Activated T-cell treated with anti-CD3 and anti-CD28 coated beads, Interleukin-2, amount 50 U/mL, for 24 hours (primary cell): ENCODE measurements around the gene TAX1BP1.
A peak's percentile ranks its signal among the peaks of the same experiment; 100 is the strongest.

Experiments
- DNase-seq: peaks from one replicate; pipeline ENCODE4 v3.0.0-alpha.2; 2020
- H3K27ac Mint-ChIP-seq: 2 replicates; pipeline ENCODE4 v1.8.0; 2020; ENCODE audit warnings: mild to moderate bottlenecking, mixed read lengths
- H3K27me3 Mint-ChIP-seq: 2 replicates; pipeline ENCODE4 v1.8.0; 2020; ENCODE audit warnings: mixed read lengths
- H3K36me3 Mint-ChIP-seq: 2 replicates; pipeline ENCODE4 v1.8.0; 2020; ENCODE audit warnings: low read depth, mixed read lengths
- H3K4me1 Mint-ChIP-seq: 2 replicates; pipeline ENCODE4 v1.8.0; 2020; ENCODE audit warnings: low read depth, mixed read lengths
- H3K4me3 Mint-ChIP-seq: 2 replicates; pipeline ENCODE4 v1.8.0; 2020; ENCODE audit warnings: mild to moderate bottlenecking, moderate library complexity, mixed read lengths
- H3K9me3 Mint-ChIP-seq: 2 replicates; pipeline ENCODE4 v1.8.0; 2020; ENCODE audit warnings: mixed read lengths

The TAX1BP1 gene

GRCh38 chr7:27739909-27740448 lies at the start of gene TAX1BP1:
TSS of gene TAX1BP1 (plus strand) at chr7:27740162. CDS start at chr7:27748525, 8,363 bp downstream.
- Mint-ChIP-seq H3K36me3 (peaks cover 30% of the 10 kb centered on the region), H3K4me3 (peak within 1 kb of the TSS; percentile 93), H3K27me3 (no peaks in the 10 kb centered on the region), H3K4me1 (peaks cover 39% of the 10 kb centered on the region), H3K27ac (peak within 1 kb of the TSS; percentile 99), H3K9me3 (no peaks in the 10 kb centered on the region)
- DNase-seq: peak; percentile 96

DNA sequence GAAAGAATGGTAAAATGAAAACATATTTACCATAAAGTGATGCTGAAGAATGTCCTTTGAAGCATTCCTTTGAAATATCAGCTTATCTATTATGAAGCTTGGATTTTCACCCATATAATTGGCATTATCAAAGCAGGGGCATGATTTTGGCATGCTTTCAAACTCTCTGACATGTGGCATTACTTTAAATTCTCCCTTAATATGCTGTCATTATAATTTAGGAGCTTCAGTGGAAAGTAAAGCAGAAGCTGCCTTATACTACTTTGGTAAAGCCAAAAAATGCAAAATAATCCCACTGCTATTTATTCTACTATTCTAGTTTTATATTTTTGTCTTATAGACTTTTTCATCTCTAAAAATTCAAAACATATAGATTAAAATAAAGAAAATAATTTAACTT lies 49.3 kb upstream of the TAX1BP1 start:
- H3K9me3 Mint-ChIP-seq: no peaks in the 10 kb centered on the region
- no peak overlapping the region for H3K27ac Mint-ChIP-seq
- H3K27me3 Mint-ChIP-seq: peaks cover 2% of the 10 kb centered on the region

DNA sequence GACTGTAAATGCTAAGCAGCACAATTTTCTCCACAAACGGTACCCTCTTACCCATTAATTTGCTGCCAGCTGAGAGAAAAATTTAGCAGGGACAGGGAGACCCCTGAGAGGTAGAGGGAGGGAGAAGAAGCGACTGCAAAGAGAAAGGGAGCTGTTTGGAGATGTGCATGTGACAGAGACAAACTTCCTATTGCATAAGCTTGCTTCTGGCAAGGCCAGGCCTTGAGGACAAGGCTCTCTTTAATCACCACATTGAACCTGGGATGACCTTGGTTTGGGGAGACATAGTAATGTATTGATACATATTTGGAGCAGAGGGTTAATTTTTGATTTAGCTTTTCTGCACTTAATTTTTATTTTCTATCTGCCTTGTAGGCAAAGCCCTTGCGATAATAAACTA lies 46.2 kb upstream of the TAX1BP1 start:
- Mint-ChIP-seq H3K4me3 (no peak overlapping the region), H3K9me3 (no peaks in the 10 kb centered on the region)

More for the DNA sequence above, 49.3 kb upstream of the TAX1BP1 start:
- Mint-ChIP-seq H3K4me1 (no peaks in the 10 kb centered on the region), H3K36me3 (no peaks in the 10 kb centered on the region), H3K4me3 (no peak overlapping the region)
- no peak for DNase-seq

DNA sequence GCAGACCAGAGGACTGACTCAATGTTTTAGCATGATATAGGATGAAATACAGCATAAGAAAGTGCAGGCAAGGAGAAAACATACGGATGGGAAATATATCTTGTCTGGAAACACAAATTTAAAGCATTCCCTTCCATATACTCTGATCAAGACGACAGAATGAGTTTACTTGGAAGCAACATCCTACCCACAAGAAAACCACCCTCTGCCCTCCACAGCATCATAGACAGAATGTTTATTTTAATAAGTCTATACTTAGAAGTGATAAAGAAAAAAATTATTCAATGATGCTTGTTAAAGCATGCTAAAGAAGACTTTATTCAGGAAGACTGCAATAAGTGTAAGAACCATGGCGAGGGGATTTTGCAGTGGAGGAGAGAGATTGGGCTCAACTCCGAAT lies 44.9 kb upstream of the TAX1BP1 start:
- Mint-ChIP-seq H3K36me3 (no peaks in the 10 kb centered on the region), H3K9me3 (no peaks in the 10 kb centered on the region), H3K4me3 (no peak overlapping the region), H3K27me3 (no peaks in the 10 kb centered on the region), H3K27ac (no peak overlapping the region), H3K4me1 (peaks cover 4% of the 10 kb centered on the region)
- DNase-seq: no peak

More for the DNA sequence above, 46.2 kb upstream of the TAX1BP1 start:
- Mint-ChIP-seq H3K4me1 (peaks cover 4% of the 10 kb centered on the region), H3K27ac (no peak overlapping the region), H3K27me3 (peaks cover 2% of the 10 kb centered on the region), H3K36me3 (no peaks in the 10 kb centered on the region)
- no peak for DNase-seq

DNA sequence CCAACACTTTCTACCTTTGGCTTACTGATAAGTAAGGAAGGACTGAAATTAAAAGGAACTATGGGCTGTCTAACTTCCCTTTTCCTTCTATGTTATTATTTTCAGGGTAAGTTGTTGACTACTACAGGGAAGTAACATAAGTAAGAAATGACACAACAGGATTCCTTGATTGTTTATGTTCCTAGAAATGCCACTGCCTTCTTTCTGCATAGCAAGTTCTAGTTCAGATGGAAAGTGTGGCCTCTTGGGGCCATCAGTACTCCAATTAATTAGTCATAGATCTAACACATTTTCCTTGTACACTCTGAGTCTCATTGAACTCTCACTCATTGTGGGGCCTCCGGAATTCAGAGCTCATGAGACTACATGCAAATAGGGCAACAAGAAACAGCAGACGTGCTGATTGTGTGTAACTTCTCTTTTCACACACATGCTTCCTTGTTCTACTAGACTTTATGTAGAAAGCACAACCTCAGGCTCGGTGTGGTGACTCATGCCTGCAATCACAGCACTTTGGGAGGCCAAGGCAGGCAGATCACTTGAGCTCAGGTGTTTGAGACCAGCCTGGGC lies 42.0 kb upstream of the TAX1BP1 start:
- Mint-ChIP-seq H3K4me3 (no peak overlapping the region), H3K27ac (no peak overlapping the region), H3K36me3 (no peaks in the 10 kb centered on the region), H3K27me3 (peaks cover 15% of the 10 kb centered on the region), H3K9me3 (no peaks in the 10 kb centered on the region), H3K4me1 (peaks cover 4% of the 10 kb centered on the region)
- no peak for DNase-seq

DNA sequence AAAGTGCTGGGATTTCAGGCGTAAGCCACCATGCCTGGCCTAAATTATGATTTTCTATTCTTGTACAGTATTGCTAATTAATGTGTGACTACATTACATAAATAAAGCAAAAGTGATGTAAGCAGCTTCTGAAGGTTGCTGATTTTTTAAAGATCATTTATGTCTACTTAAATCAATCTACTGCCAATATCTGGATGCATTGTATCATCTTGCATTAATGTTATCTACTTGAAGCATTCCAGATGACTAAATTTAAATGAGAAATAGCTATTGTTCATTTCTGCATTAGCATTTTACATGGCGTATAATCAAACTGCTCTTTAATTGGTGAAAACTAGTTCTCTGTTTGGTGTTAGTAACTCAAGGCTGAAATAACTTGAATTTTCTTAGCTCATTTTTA lies 40.2 kb upstream of the TAX1BP1 start:
- peaks cover 17% of the 10 kb centered on the region for H3K27me3 Mint-ChIP-seq

GRCh38 chr7:27700501-27700900 lies 39.5 kb upstream of the TAX1BP1 start:
- Mint-ChIP-seq H3K4me3 (no peak overlapping the region), H3K4me1 (peaks cover 4% of the 10 kb centered on the region)

More for the DNA sequence above, 40.2 kb upstream of the TAX1BP1 start:
- Mint-ChIP-seq H3K4me1 (peaks cover 4% of the 10 kb centered on the region), H3K36me3 (no peaks in the 10 kb centered on the region), H3K4me3 (no peak overlapping the region), H3K27ac (no peak overlapping the region), H3K9me3 (no peaks in the 10 kb centered on the region)
- no peak for DNase-seq

GRCh38 chr7:27703181-27703580 lies 36.8 kb upstream of the TAX1BP1 start:
- no peaks in the 10 kb centered on the region for H3K9me3 Mint-ChIP-seq
- H3K27me3 Mint-ChIP-seq: peaks cover 19% of the 10 kb centered on the region
- no peak for DNase-seq
- H3K4me1 Mint-ChIP-seq: no peaks in the 10 kb centered on the region
- no peak overlapping the region for H3K27ac Mint-ChIP-seq
- no peak overlapping the region for H3K4me3 Mint-ChIP-seq
- no peaks in the 10 kb centered on the region for H3K36me3 Mint-ChIP-seq

More at GRCh38 chr7:27700501-27700900, 39.5 kb upstream of the TAX1BP1 start:
- no peak overlapping the region for H3K27ac Mint-ChIP-seq
- no peak for DNase-seq
- peaks cover 19% of the 10 kb centered on the region for H3K27me3 Mint-ChIP-seq
- H3K36me3 Mint-ChIP-seq: no peaks in the 10 kb centered on the region
- no peaks in the 10 kb centered on the region for H3K9me3 Mint-ChIP-seq

DNA sequence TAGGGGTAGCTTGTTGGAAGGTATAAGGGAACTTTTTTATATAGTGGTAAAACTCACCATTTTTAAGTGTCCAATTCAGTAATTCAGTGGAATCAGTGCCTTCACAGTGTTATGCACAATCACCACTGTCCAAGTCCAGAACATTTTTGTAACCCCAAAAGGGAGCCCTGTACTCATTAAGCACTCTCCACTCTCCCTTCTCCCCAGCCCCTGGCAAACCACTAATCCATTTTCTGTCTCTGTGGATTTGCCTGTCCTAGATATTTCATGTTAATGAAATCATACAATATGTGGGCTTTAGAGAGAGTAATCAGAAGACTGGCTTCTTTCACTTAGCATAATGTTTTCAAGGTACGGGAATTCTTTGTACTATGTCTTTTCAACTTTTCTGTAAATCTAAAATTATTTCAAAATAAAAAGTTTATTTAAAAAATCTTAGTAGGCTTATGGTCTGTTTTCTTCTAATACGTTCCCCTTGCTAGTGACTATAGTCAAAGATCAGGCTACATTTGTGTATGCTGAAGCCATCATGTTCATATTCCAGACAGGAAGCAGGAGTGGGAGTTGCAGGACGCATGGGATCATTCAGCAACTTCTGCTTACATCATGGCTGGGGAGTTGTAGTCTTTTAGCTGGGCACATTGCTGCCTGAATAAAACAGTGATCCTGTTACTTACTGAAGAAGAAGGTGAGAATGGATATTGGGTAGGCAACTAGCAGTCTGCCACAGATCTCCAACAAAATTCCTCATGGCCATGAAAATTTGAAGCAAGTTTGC lies 35.4 kb upstream of the TAX1BP1 start:
- Mint-ChIP-seq H3K36me3 (no peaks in the 10 kb centered on the region), H3K9me3 (no peaks in the 10 kb centered on the region), H3K27me3 (peaks cover 19% of the 10 kb centered on the region), H3K4me1 (peaks cover 3% of the 10 kb centered on the region), H3K4me3 (no peak overlapping the region), H3K27ac (no peak overlapping the region)
- no peak for DNase-seq

- no peak for DNase-seq
- Mint-ChIP-seq H3K4me3 (no peak overlapping the region), H3K27me3 (peaks cover 19% of the 10 kb centered on the region)
These were observed 34.8 kb upstream of the TAX1BP1 start for GRCh38 chr7:27705200-27705594.

GRCh38 chr7:27708485-27708884 lies 31.5 kb upstream of the TAX1BP1 start:
- DNase-seq: no peak
- Mint-ChIP-seq H3K9me3 (no peaks in the 10 kb centered on the region), H3K4me3 (no peak overlapping the region), H3K4me1 (peaks cover 8% of the 10 kb centered on the region), H3K36me3 (no peaks in the 10 kb centered on the region), H3K27me3 (peaks cover 6% of the 10 kb centered on the region), H3K27ac (no peak overlapping the region)

More at GRCh38 chr7:27705200-27705594, 34.8 kb upstream of the TAX1BP1 start:
- no peaks in the 10 kb centered on the region for H3K36me3 Mint-ChIP-seq
- peaks cover 8% of the 10 kb centered on the region for H3K4me1 Mint-ChIP-seq
- H3K9me3 Mint-ChIP-seq: no peaks in the 10 kb centered on the region
- H3K27ac Mint-ChIP-seq: no peak overlapping the region

- peaks cover 8% of the 10 kb centered on the region for H3K4me1 Mint-ChIP-seq
- H3K27ac Mint-ChIP-seq: no peak overlapping the region
- no peak overlapping the region for H3K4me3 Mint-ChIP-seq
- H3K27me3 Mint-ChIP-seq: peaks cover 11% of the 10 kb centered on the region
- no peak for DNase-seq
- H3K9me3 Mint-ChIP-seq: no peaks in the 10 kb centered on the region
- no peaks in the 10 kb centered on the region for H3K36me3 Mint-ChIP-seq
These were observed 30.6 kb upstream of the TAX1BP1 start for GRCh38 chr7:27709137-27710075.

- H3K9me3 Mint-ChIP-seq: no peaks in the 10 kb centered on the region
- H3K27ac Mint-ChIP-seq: no peak overlapping the region
- H3K36me3 Mint-ChIP-seq: no peaks in the 10 kb centered on the region
- H3K4me3 Mint-ChIP-seq: no peak overlapping the region
- DNase-seq: no peak
- peaks cover 8% of the 10 kb centered on the region for H3K4me1 Mint-ChIP-seq
- H3K27me3 Mint-ChIP-seq: peaks cover 21% of the 10 kb centered on the region
These were observed 27.7 kb upstream of the TAX1BP1 start for GRCh38 chr7:27712217-27712616.

- DNase-seq: no peak
These were observed 25.0 kb upstream of the TAX1BP1 start for GRCh38 chr7:27714831-27715444.

More at GRCh38 chr7:27714831-27715444, 25.0 kb upstream of the TAX1BP1 start:
- Mint-ChIP-seq H3K27ac (no peak overlapping the region), H3K36me3 (no peaks in the 10 kb centered on the region), H3K4me3 (no peak overlapping the region), H3K9me3 (no peaks in the 10 kb centered on the region), H3K4me1 (peaks cover 1% of the 10 kb centered on the region), H3K27me3 (peaks cover 21% of the 10 kb centered on the region)
